CD4-positive, CD25-positive, alpha-beta regulatory T cell (primary cell): ENCODE measurements around the gene GPT2. TPM values are rescaled to one million over a fixed set of nuclear protein-coding genes. Genes with fewer than 3 reads are reported as not detected.
A peak's percentile ranks its signal among the peaks of the same experiment; 100 is the strongest.

ENCODE experiments used
- ATAC-seq, 2 donors: fragments of 150-1000 bp; cut with Tn5 transposase; one replicate each; pipeline ENCODE4 v1.10.0; 2021; ENCODE audit warnings: low read depth in 2 of 2, moderate number of reproducible peaks in 2 of 2, moderate library complexity in 1 of 2
- DNase-seq, 3 donors: peaks; one replicate each; pipeline versions ENCODE4 v3.0.0 to v3.0.0-alpha.2; 2012 to 2022; ENCODE audit warnings: mixed read lengths in 1 of 3
- H3K27ac ChIP-seq: one replicate; pipeline ENCODE4 v1.7.0; 2013; ENCODE audit warnings: mild to moderate bottlenecking, low read length; ENCODE audit not compliant: insufficient read depth, poor library complexity, severe bottlenecking
- H3K27me3 ChIP-seq: one replicate; pipeline ENCODE4 v1.7.0; 2013; ENCODE audit warnings: low read length; ENCODE audit not compliant: control insufficient read depth, insufficient read depth
- H3K36me3 ChIP-seq: one replicate; pipeline ENCODE4 v1.7.0; 2013; ENCODE audit warnings: mild to moderate bottlenecking, low read length, moderate library complexity; ENCODE audit not compliant: control insufficient read depth, insufficient read depth
- H3K4me1 ChIP-seq: 2 replicates; pipeline ENCODE4 v1.7.0; 2013; ENCODE audit warnings: mild to moderate bottlenecking, low read length; ENCODE audit not compliant: insufficient read depth, control insufficient read depth, poor library complexity, severe bottlenecking
- H3K4me3 ChIP-seq: one replicate; pipeline ENCODE4 v1.7.0; 2013; ENCODE audit warnings: low read depth, mild to moderate bottlenecking, low read length, moderate library complexity
- H3K9me3 ChIP-seq, 2 experiments: 1 replicate in 1 of 2; 2 replicates in 1 of 2; pipeline ENCODE4 v1.7.0; 2013; ENCODE audit warnings: low read length in 2 of 2, mild to moderate bottlenecking in 1 of 2, moderate library complexity in 1 of 2; ENCODE audit not compliant: control insufficient read depth in 2 of 2
- H3K27ac Mint-ChIP-seq, 3 donors: one replicate each; pipeline ENCODE4 v1.8.0; 2020 to 2022; ENCODE audit warnings: mild to moderate bottlenecking in 3 of 3, mixed read lengths in 3 of 3, moderate library complexity in 2 of 3
- H3K27me3 Mint-ChIP-seq: one replicate; pipeline ENCODE4 v1.8.0; 2022; ENCODE audit warnings: mild to moderate bottlenecking, mixed read lengths
- H3K36me3 Mint-ChIP-seq: one replicate; pipeline ENCODE4 v1.8.0; 2020; ENCODE audit warnings: mixed read lengths
- H3K4me1 Mint-ChIP-seq, 4 donors: one replicate each; pipeline ENCODE4 v1.8.0; 2020 to 2022; ENCODE audit warnings: mixed read lengths in 4 of 4, mild to moderate bottlenecking in 1 of 4
- H3K4me3 Mint-ChIP-seq, 4 donors: one replicate each; pipeline ENCODE4 v1.8.0; 2020 to 2022; ENCODE audit warnings: mild to moderate bottlenecking in 4 of 4, mixed read lengths in 4 of 4, moderate library complexity in 3 of 4
- H3K9me3 Mint-ChIP-seq, 7 donors: one replicate each; pipeline ENCODE4 v1.8.0; 2020 to 2022; ENCODE audit warnings: mixed read lengths in 7 of 7, mild to moderate bottlenecking in 3 of 7, moderate library complexity in 2 of 7
- polyA plus RNA-seq, 4 donors: library from polyadenylated mRNA; unstranded; fragments of 300-500 nt; fragmentation: Illumina TruSeq; gene quantifications; one replicate each; pipeline ENCODE4 v1.2.3, GENCODE V29; 2021
- total RNA-seq: library from RNA; stranded (reverse); gene quantifications from one replicate; pipeline ENCODE4 v1.2.3, GENCODE V29; 2022

GPT2 gene
- 0.81 TPM for total RNA-seq
- under 1 TPM; 0.33 to 0.71 (median 0.37) TPM for polyA plus RNA-seq

- peak; percentile 47 to 80 (median 53) for DNase-seq
- peak; percentile 88 to 91 for ATAC-seq
- no peak within 1 kb of the TSS for H3K27ac ChIP-seq
- H3K9me3 ChIP-seq: no peaks in the 10 kb centered on the region
- peak within 1 kb of the TSS in 2 of 3 donors; percentile 59 to 86 for H3K27ac Mint-ChIP-seq
- H3K36me3 Mint-ChIP-seq: no peaks in the 10 kb centered on the region
- peaks cover 47% of the 10 kb centered on the region for H3K27me3 Mint-ChIP-seq
- peaks cover 2% of the 10 kb centered on the region for H3K27me3 ChIP-seq
- no peaks in the 10 kb centered on the region for H3K36me3 ChIP-seq
- H3K9me3 Mint-ChIP-seq: peaks cover 0 to 1% (median 0%) of the 10 kb centered on the region in 7 donors
- peak within 1 kb of the TSS; percentile 87 to 93 (median 90) for H3K4me3 Mint-ChIP-seq
- peak within 1 kb of the TSS; percentile 51 for H3K4me3 ChIP-seq
- peaks cover 5 to 20% (median 6%) of the 10 kb centered on the region in 4 donors for H3K4me1 Mint-ChIP-seq
- peaks cover 19% of the 10 kb centered on the region for H3K4me1 ChIP-seq
These were observed at the start of gene GPT2 for GRCh38 chr16:46883690-46884512. Gene GPT2 (plus strand): TSS chr16:46884362. CDS start chr16:46884716, 354 bp downstream.

GRCh38 chr16:46836534-46837530, 47.3 kb upstream of the GPT2 start:
- Mint-ChIP-seq H3K4me1 (peaks cover 0 to 6% (median 1%) of the 10 kb centered on the region in 4 donors), H3K4me3 (no peak overlapping the region), H3K27me3 (peaks cover 26% of the 10 kb centered on the region), H3K9me3 (peaks cover 0 to under 1% (median 0%) of the 10 kb centered on the region in 7 donors), H3K36me3 (no peaks in the 10 kb centered on the region), H3K27ac (no peak overlapping the region)
- Histone ChIP-seq H3K4me3 (no peak overlapping the region), H3K4me1 (no peaks in the 10 kb centered on the region), H3K36me3 (no peaks in the 10 kb centered on the region), H3K27me3 (no peaks in the 10 kb centered on the region), H3K9me3 (no peaks in the 10 kb centered on the region), H3K27ac (no peak overlapping the region)
- no peak for ATAC-seq
- no peak for DNase-seq

- no peaks in the 10 kb centered on the region for H3K9me3 ChIP-seq
- no peaks in the 10 kb centered on the region for H3K36me3 Mint-ChIP-seq
- no peaks in the 10 kb centered on the region for H3K4me1 ChIP-seq
- H3K4me3 Mint-ChIP-seq: no peak overlapping the region
- no peak for DNase-seq
- H3K4me3 ChIP-seq: no peak overlapping the region
- H3K27ac ChIP-seq: no peak overlapping the region
- peaks cover 24% of the 10 kb centered on the region for H3K27me3 Mint-ChIP-seq
- no peak overlapping the region for H3K27ac Mint-ChIP-seq
- ATAC-seq: no peak
- no peaks in the 10 kb centered on the region for H3K27me3 ChIP-seq
- H3K36me3 ChIP-seq: no peaks in the 10 kb centered on the region
- peaks cover 0 to 5% (median 0%) of the 10 kb centered on the region in 7 donors for H3K9me3 Mint-ChIP-seq
- peaks cover 0 to 6% (median 1%) of the 10 kb centered on the region in 4 donors for H3K4me1 Mint-ChIP-seq
These were observed 44.1 kb upstream of the GPT2 start for GRCh38 chr16:46839986-46840443.

- ATAC-seq (no peak), DNase-seq (no peak)
- Histone ChIP-seq H3K36me3 (no peaks in the 10 kb centered on the region), H3K9me3 (no peaks in the 10 kb centered on the region), H3K27me3 (no peaks in the 10 kb centered on the region), H3K4me1 (no peaks in the 10 kb centered on the region), H3K27ac (no peak overlapping the region), H3K4me3 (no peak overlapping the region)
- H3K4me1 Mint-ChIP-seq: no peaks in the 10 kb centered on the region
- peaks cover 18% of the 10 kb centered on the region for H3K27me3 Mint-ChIP-seq
- H3K4me3 Mint-ChIP-seq: no peak overlapping the region
- H3K36me3 Mint-ChIP-seq: no peaks in the 10 kb centered on the region
- no peak overlapping the region for H3K27ac Mint-ChIP-seq
- H3K9me3 Mint-ChIP-seq: peaks cover 0 to 5% (median 0%) of the 10 kb centered on the region in 7 donors
These were observed 41.8 kb upstream of the GPT2 start for GRCh38 chr16:46842192-46842895.

GRCh38 chr16:46843898-46844642, 40.1 kb upstream of the GPT2 start:
- no peaks in the 10 kb centered on the region for H3K4me1 Mint-ChIP-seq
- no peaks in the 10 kb centered on the region for H3K9me3 ChIP-seq
- H3K4me3 ChIP-seq: no peak overlapping the region
- no peak overlapping the region for H3K27ac ChIP-seq
- no peak for ATAC-seq
- no peak for DNase-seq
- H3K4me1 ChIP-seq: no peaks in the 10 kb centered on the region
- no peak overlapping the region for H3K27ac Mint-ChIP-seq
- H3K27me3 Mint-ChIP-seq: peaks cover 24% of the 10 kb centered on the region
- H3K27me3 ChIP-seq: no peaks in the 10 kb centered on the region
- H3K4me3 Mint-ChIP-seq: no peak overlapping the region
- H3K9me3 Mint-ChIP-seq: peaks cover 0 to 5% (median 0%) of the 10 kb centered on the region in 7 donors
- no peaks in the 10 kb centered on the region for H3K36me3 Mint-ChIP-seq
- no peaks in the 10 kb centered on the region for H3K36me3 ChIP-seq

GRCh38 chr16:46844771-46845170, 39.4 kb upstream of the GPT2 start:
- Mint-ChIP-seq H3K27ac (no peak overlapping the region), H3K4me1 (no peaks in the 10 kb centered on the region), H3K27me3 (peaks cover 28% of the 10 kb centered on the region), H3K36me3 (no peaks in the 10 kb centered on the region), H3K4me3 (peak overlapping the region in 1 of 4 donors; percentile 21), H3K9me3 (peaks cover 0 to 5% (median 0%) of the 10 kb centered on the region in 7 donors)
- Histone ChIP-seq H3K4me3 (no peak overlapping the region), H3K27me3 (no peaks in the 10 kb centered on the region), H3K36me3 (no peaks in the 10 kb centered on the region), H3K4me1 (no peaks in the 10 kb centered on the region), H3K27ac (no peak overlapping the region), H3K9me3 (no peaks in the 10 kb centered on the region)
- no peak for DNase-seq
- no peak for ATAC-seq
